Liver (tissue), 9 donors: ENCODE data around the gene SC5D. TPM values are rescaled to one million over a fixed set of nuclear protein-coding genes. Genes with fewer than 3 reads are reported as not detected.

ENCODE experiments used
- DNase-seq: peaks from one replicate; pipeline ENCODE4 v3.0.0-alpha.2; 2017; ENCODE audit warnings: low spot score
- H3K27ac ChIP-seq, 2 donors: one replicate each; pipeline ENCODE4 v1.7.0; 2013; ENCODE audit warnings: inconsistent platforms in 2 of 2, low read length in 2 of 2, control low read depth in 1 of 2, low read depth in 1 of 2, mild to moderate bottlenecking in 1 of 2
- H3K27me3 ChIP-seq, 4 donors: one replicate each; pipeline versions ENCODE4 v1.6.1 to v1.7.0; 2013; ENCODE audit warnings: low read length in 3 of 4, inconsistent platforms in 1 of 4, mild to moderate bottlenecking in 1 of 4, moderate library complexity in 1 of 4; ENCODE audit not compliant: control insufficient read depth in 4 of 4, insufficient read depth in 4 of 4
- H3K36me3 ChIP-seq, 4 donors: one replicate each; pipeline versions ENCODE4 v1.6.1 to v1.7.0; 2013; ENCODE audit warnings: low read length in 3 of 4, mild to moderate bottlenecking in 3 of 4, low read depth in 1 of 4, moderate library complexity in 1 of 4; ENCODE audit not compliant: control insufficient read depth in 4 of 4, insufficient read depth in 3 of 4
- H3K4me1 ChIP-seq, 4 donors: one replicate each; pipeline versions ENCODE4 v1.6.1 to v1.7.0; 2013; ENCODE audit warnings: low read length in 3 of 4, mild to moderate bottlenecking in 3 of 4, moderate library complexity in 1 of 4; ENCODE audit not compliant: control insufficient read depth in 4 of 4, insufficient read depth in 4 of 4
- H3K4me3 ChIP-seq, 3 donors: one replicate each; pipeline versions ENCODE4 v1.6.1 to v1.7.0; 2013; ENCODE audit warnings: low read length in 3 of 3, control low read depth in 1 of 3, low read depth in 1 of 3, mild to moderate bottlenecking in 1 of 3
- H3K9ac ChIP-seq, 2 donors: one replicate each; pipeline ENCODE4 v1.7.0; 2013; ENCODE audit warnings: low read length in 2 of 2, mild to moderate bottlenecking in 2 of 2, moderate library complexity in 2 of 2, control low read depth in 1 of 2, low read depth in 1 of 2
- H3K9me3 ChIP-seq, 4 donors: one replicate each; pipeline versions ENCODE4 v1.6.1 to v1.7.0; 2013; ENCODE audit warnings: low read length in 3 of 4; ENCODE audit not compliant: control insufficient read depth in 4 of 4
- FOXA1 ChIP-seq: IDR thresholded peaks from 2 replicates; pipeline ENCODE4 v1.6.1; 2016; ENCODE audit warnings: antibody characterized with exemption
- HNF4A ChIP-seq, 2 donors: conservative IDR thresholded peaks; 2 replicates each; pipeline ENCODE4 v1.6.1; 2016; ENCODE audit warnings: antibody characterized with exemption in 2 of 2, mild to moderate bottlenecking in 2 of 2
- JUND ChIP-seq, 2 donors: IDR thresholded peaks; 2 replicates each; pipeline ENCODE4 v1.6.1; 2016; ENCODE audit warnings: antibody characterized with exemption in 2 of 2
- RAD21 ChIP-seq, 2 donors: IDR thresholded peaks; 2 replicates each; pipeline ENCODE4 v1.6.1; 2016; ENCODE audit warnings: antibody characterized with exemption in 2 of 2, mild to moderate bottlenecking in 2 of 2
- RXRA ChIP-seq, 2 donors: IDR thresholded peaks; 2 replicates each; pipeline ENCODE4 v1.6.1; 2017 to 2018; ENCODE audit warnings: antibody characterized with exemption in 2 of 2, mild to moderate bottlenecking in 1 of 2
- SP1 ChIP-seq: IDR thresholded peaks from 2 replicates; pipeline ENCODE4 v1.6.1; 2018; ENCODE audit warnings: antibody characterized with exemption, mild to moderate bottlenecking
- TAF1 ChIP-seq: conservative IDR thresholded peaks from 2 replicates; pipeline ENCODE4 v1.6.1; 2016; ENCODE audit warnings: antibody characterized with exemption, mild to moderate bottlenecking
- YY1 ChIP-seq: IDR thresholded peaks from 2 replicates; pipeline ENCODE4 v1.6.1; 2016; ENCODE audit warnings: antibody characterized with exemption, mild to moderate bottlenecking
- WGBS: extraction: QIAGEN DNeasy Blood & Tissue Kit; methylation state at CpG from one replicate; pipeline ENCODE4 v1.1.7; 2013; 5-methylcytosine and 5-hydroxymethylcytosine counted together
- polyA plus RNA-seq, 2 donors: library from polyadenylated mRNA; stranded (reverse) in 1 of 2; unstranded in 1 of 2; fragments of 200-250 nt in 1 of 2; fragments of >200 nt in 1 of 2; fragmentation: Nextera tagmentation in 1 of 2; extraction: Ambion mirVana in 1 of 2; gene quantifications; one replicate each; pipeline versions ENCODE4 v1.2.1 to v1.2.3, GENCODE V29; 2013 to 2015
- total RNA-seq, 2 donors: library from RNA; depleted of rRNA; stranded (reverse); fragments of >200 nt; gene quantifications; one replicate each; pipeline ENCODE4 v1.2.3, GENCODE V29; 2014
- TF ChIP-seq, protein P1 (sequence below): IDR thresholded peaks from 2 replicates; pipeline ENCODE4 v1.6.1; 2016; ENCODE audit warnings: antibody characterized with exemption
- TF ChIP-seq, protein P2 (sequence below): IDR thresholded peaks from 2 replicates; pipeline ENCODE4 v1.6.1; 2016; ENCODE audit warnings: antibody characterized with exemption
- TF ChIP-seq, protein P3 (sequence below): IDR thresholded peaks from 2 replicates; pipeline ENCODE4 v1.6.1; 2016; ENCODE audit warnings: antibody characterized with exemption
- TF ChIP-seq, protein P4 (sequence below): fragments of 150-350 bp; IDR thresholded peaks from 2 replicates; pipeline ENCODE4 v1.5.1; 2017; ENCODE audit warnings: improper control_type of control experiment, low read depth, low read length; ENCODE audit not compliant: missing input control
- TF ChIP-seq, protein P5 (sequence below): IDR thresholded peaks from 2 replicates; pipeline ENCODE4 v1.6.1; 2016; ENCODE audit warnings: antibody characterized with exemption, mild to moderate bottlenecking
- donor health status: healthy.
- donor health status: healthy.
- donor health status: healthy.
- donor health status: healthy.
- donor health status: healthy.

SC5D gene
- total and polyA plus RNA-seq, 4 donors = 80.1 to 282 (median 153) TPM

DNA sequence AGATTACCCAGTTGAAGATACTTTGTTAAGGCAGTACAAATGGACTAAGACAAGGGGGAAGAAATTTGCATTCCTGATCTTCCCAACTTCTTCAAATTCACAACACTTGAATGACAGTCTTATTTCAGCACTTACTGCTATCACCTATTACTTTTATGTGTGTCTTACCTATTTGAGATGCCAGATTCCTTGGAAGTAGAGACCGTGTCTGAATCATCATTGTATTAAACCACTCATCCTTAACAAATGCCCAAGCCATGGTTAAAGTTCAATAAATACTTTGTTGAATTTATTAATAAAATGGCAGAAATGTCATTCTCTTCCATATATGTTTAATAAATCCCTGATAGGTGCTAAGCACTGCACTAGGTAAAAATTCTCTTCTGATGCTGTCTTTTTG, 18.3 kb downstream of the SC5D start:
- TF ChIP-seq SP1 (no peak), TAF1 (no peak), JUND (IDR thresholded peaks at IDR 0.05) (no peak), HNF4A (conservative IDR thresholded peaks at IDR 0.05) (no peak), FOXA1 (no peak)
- TF ChIP-seq, protein P1, sequence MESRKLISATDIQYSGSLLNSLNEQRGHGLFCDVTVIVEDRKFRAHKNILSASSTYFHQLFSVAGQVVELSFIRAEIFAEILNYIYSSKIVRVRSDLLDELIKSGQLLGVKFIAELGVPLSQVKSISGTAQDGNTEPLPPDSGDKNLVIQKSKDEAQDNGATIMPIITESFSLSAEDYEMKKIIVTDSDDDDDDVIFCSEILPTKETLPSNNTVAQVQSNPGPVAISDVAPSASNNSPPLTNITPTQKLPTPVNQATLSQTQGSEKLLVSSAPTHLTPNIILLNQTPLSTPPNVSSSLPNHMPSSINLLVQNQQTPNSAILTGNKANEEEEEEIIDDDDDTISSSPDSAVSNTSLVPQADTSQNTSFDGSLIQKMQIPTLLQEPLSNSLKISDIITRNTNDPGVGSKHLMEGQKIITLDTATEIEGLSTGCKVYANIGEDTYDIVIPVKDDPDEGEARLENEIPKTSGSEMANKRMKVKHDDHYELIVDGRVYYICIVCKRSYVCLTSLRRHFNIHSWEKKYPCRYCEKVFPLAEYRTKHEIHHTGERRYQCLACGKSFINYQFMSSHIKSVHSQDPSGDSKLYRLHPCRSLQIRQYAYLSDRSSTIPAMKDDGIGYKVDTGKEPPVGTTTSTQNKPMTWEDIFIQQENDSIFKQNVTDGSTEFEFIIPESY = no peak
- TF ChIP-seq, protein P2, sequence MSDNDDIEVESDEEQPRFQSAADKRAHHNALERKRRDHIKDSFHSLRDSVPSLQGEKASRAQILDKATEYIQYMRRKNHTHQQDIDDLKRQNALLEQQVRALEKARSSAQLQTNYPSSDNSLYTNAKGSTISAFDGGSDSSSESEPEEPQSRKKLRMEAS = no peak
- TF ChIP-seq, protein P3, sequence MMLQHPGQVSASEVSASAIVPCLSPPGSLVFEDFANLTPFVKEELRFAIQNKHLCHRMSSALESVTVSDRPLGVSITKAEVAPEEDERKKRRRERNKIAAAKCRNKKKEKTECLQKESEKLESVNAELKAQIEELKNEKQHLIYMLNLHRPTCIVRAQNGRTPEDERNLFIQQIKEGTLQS = no peak
- Histone ChIP-seq H3K9me3 (no peaks in the 10 kb centered on the region), H3K27ac (no peak overlapping the region), H3K4me1 (peaks cover 0 to 2% (median 0%) of the 10 kb centered on the region in 4 donors), H3K27me3 (no peaks in the 10 kb centered on the region), H3K9ac (no peak overlapping the region), H3K4me3 (no peak overlapping the region), H3K36me3 (peaks cover 2 to 35% (median 21%) of the 10 kb centered on the region in 4 donors)
- no peak for DNase-seq
- WGBS = 99% methylated on average over 1 of the region's 1 CpG

DNA sequence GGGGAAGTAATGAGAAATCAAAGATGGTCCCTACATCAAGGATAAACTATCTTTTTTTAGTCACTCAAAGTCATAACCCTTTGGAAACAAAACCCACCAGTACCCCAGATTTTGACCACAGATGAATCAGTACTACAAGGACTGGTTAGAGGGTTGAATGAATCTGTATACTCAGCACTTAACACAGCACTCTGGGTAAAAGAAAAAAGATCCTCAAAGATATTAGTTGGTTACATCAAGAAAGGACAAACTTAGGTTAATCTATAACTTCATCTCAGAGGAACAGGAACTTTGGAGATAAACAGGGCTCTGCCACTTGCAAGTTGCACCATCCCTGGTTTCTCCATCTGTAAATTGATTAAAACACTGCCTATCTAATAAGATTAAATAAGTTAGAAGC, 18.8 kb downstream of the SC5D start:
- Histone ChIP-seq H3K27ac (no peak overlapping the region), H3K36me3 (peaks cover 2 to 31% (median 17%) of the 10 kb centered on the region in 4 donors), H3K27me3 (no peaks in the 10 kb centered on the region), H3K9ac (no peak overlapping the region), H3K9me3 (no peaks in the 10 kb centered on the region), H3K4me1 (peaks cover 0 to 2% (median 0%) of the 10 kb centered on the region in 4 donors), H3K4me3 (no peak overlapping the region)
- DNase-seq = no peak
- peak; percentile 5 to 33 for TF ChIP-seq RXRA (IDR thresholded peaks at IDR 0.05)
- TF ChIP-seq HNF4A (conservative IDR thresholded peaks at IDR 0.05) = peak; percentile 38 to 49
- no peak for TF ChIP-seq YY1
- TF ChIP-seq, protein P4, sequence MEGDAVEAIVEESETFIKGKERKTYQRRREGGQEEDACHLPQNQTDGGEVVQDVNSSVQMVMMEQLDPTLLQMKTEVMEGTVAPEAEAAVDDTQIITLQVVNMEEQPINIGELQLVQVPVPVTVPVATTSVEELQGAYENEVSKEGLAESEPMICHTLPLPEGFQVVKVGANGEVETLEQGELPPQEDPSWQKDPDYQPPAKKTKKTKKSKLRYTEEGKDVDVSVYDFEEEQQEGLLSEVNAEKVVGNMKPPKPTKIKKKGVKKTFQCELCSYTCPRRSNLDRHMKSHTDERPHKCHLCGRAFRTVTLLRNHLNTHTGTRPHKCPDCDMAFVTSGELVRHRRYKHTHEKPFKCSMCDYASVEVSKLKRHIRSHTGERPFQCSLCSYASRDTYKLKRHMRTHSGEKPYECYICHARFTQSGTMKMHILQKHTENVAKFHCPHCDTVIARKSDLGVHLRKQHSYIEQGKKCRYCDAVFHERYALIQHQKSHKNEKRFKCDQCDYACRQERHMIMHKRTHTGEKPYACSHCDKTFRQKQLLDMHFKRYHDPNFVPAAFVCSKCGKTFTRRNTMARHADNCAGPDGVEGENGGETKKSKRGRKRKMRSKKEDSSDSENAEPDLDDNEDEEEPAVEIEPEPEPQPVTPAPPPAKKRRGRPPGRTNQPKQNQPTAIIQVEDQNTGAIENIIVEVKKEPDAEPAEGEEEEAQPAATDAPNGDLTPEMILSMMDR = no peak
- peak in 1 of 2 donors; percentile 14 for TF ChIP-seq JUND (IDR thresholded peaks at IDR 0.05)
- TF ChIP-seq, protein P5, sequence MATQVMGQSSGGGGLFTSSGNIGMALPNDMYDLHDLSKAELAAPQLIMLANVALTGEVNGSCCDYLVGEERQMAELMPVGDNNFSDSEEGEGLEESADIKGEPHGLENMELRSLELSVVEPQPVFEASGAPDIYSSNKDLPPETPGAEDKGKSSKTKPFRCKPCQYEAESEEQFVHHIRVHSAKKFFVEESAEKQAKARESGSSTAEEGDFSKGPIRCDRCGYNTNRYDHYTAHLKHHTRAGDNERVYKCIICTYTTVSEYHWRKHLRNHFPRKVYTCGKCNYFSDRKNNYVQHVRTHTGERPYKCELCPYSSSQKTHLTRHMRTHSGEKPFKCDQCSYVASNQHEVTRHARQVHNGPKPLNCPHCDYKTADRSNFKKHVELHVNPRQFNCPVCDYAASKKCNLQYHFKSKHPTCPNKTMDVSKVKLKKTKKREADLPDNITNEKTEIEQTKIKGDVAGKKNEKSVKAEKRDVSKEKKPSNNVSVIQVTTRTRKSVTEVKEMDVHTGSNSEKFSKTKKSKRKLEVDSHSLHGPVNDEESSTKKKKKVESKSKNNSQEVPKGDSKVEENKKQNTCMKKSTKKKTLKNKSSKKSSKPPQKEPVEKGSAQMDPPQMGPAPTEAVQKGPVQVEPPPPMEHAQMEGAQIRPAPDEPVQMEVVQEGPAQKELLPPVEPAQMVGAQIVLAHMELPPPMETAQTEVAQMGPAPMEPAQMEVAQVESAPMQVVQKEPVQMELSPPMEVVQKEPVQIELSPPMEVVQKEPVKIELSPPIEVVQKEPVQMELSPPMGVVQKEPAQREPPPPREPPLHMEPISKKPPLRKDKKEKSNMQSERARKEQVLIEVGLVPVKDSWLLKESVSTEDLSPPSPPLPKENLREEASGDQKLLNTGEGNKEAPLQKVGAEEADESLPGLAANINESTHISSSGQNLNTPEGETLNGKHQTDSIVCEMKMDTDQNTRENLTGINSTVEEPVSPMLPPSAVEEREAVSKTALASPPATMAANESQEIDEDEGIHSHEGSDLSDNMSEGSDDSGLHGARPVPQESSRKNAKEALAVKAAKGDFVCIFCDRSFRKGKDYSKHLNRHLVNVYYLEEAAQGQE = no peak
- TF ChIP-seq RAD21 (IDR thresholded peaks at IDR 0.05) = peak in 1 of 2 donors; percentile 23
